Cardiac muscle cell (in vitro differentiated cells and primary cell): Measurements from ENCODE around the gene SARNP. TPM values are rescaled to one million over a fixed set of nuclear protein-coding genes. Genes with fewer than 3 reads are reported as not detected.

Experiments used
- DNase-seq, 2 donors: peaks; one replicate each; pipeline versions ENCODE4 v3.0.0 to v3.0.0-alpha.2; 2010 to 2017; ENCODE audit warnings: low read depth in 1 of 2, low spot score in 1 of 2
- H3K27ac ChIP-seq: fragments of 200-600 bp; sonication (generic); 2 replicates; pipeline ENCODE4 v1.5.1; 2016
- H3K27me3 ChIP-seq: fragments of 200-600 bp; sonication (generic); 2 replicates; pipeline ENCODE4 v1.6.0; 2016; ENCODE audit warnings: control low read depth
- H3K36me3 ChIP-seq: fragments of 200-600 bp; sonication (generic); 2 replicates; pipeline ENCODE4 v1.5.1; 2016; ENCODE audit warnings: control low read depth
- H3K4me1 ChIP-seq: fragments of 200-600 bp; sonication (generic); 2 replicates; pipeline ENCODE4 v1.8.1; 2017; ENCODE audit warnings: low read depth, mild to moderate bottlenecking, mixed run types
- H3K4me3 ChIP-seq: fragments of 200-600 bp; sonication (generic); 2 replicates; pipeline ENCODE4 v1.5.1; 2016; ENCODE audit warnings: mild to moderate bottlenecking
- H3K9me3 ChIP-seq: fragments of 200-600 bp; sonication (generic); 2 replicates; pipeline ENCODE4 v1.5.1; 2017; ENCODE audit warnings: low read depth, mild to moderate bottlenecking, control low read depth
- CTCF ChIP-seq: IDR thresholded peaks from 2 replicates; pipeline ENCODE4 v1.5.1; 2012; ENCODE audit warnings: low read depth, mild to moderate bottlenecking, low read length
- polyA plus RNA-seq: library from polyadenylated mRNA; unstranded; fragments of >200 nt; fragmentation: Nextera tagmentation; extraction: Ambion mirVana; gene quantifications from 2 replicates; pipeline ENCODE4 v1.2.1, GENCODE V29; 2016
- total RNA-seq: library from RNA; depleted of rRNA; stranded (reverse); fragments of >200 nt; gene quantifications from 2 replicates; pipeline ENCODE4 v1.2.3, GENCODE V29; 2016

Gene SARNP
- total and polyA plus RNA-seq, 2 experiments from 2014 or later = 197 to 236 TPM

- Histone ChIP-seq H3K4me3 (no peak overlapping the region), H3K27me3 (no peaks in the 10 kb centered on the region), H3K9me3 (no peaks in the 10 kb centered on the region), H3K4me1 (peaks cover 49% of the 10 kb centered on the region), H3K27ac (peak overlapping the region; percentile 77), H3K36me3 (no peaks in the 10 kb centered on the region)
- DNase-seq = peak in 1 of 2 donors; percentile 76
- TF ChIP-seq CTCF = no peak
Observed at GRCh38 chr12:55711786-55712553, 105.6 kb downstream of the SARNP start.

GRCh38 chr12:55708695-55709233 is 108.8 kb downstream of the SARNP start:
- peak overlapping the region; percentile 85 for H3K27ac ChIP-seq
- no peak for TF ChIP-seq CTCF
- H3K4me1 ChIP-seq = peaks cover 63% of the 10 kb centered on the region
- no peaks in the 10 kb centered on the region for H3K36me3 ChIP-seq
- no peaks in the 10 kb centered on the region for H3K27me3 ChIP-seq
- H3K4me3 ChIP-seq = peak overlapping the region; percentile 82
- peak in 1 of 2 donors; percentile 59 for DNase-seq
- H3K9me3 ChIP-seq = no peaks in the 10 kb centered on the region

- H3K4me3 ChIP-seq = peak within 1 kb of the TSS; percentile 82
- no peak for TF ChIP-seq CTCF
- peak within 1 kb of the TSS; percentile 85 for H3K27ac ChIP-seq
- H3K4me1 ChIP-seq = peaks cover 63% of the 10 kb centered on the region
- H3K9me3 ChIP-seq = no peaks in the 10 kb centered on the region
- no peaks in the 10 kb centered on the region for H3K27me3 ChIP-seq
- peak in 1 of 2 donors; percentile 95 for DNase-seq
- H3K36me3 ChIP-seq = no peaks in the 10 kb centered on the region
Observed at GRCh38 chr12:55707841-55708694, 109.5 kb downstream of the SARNP start, which contains the start of gene ITGA7. Gene ITGA7, minus strand, starts transcription at chr12:55707904. Its CDS starts 222 bp downstream, at chr12:55707682.

Other genes with a start within 250 kb of the SARNP start
- not detected in 2 replicates for gene OR2AP1, start 245.3 kb downstream of the SARNP start, total RNA-seq
- not detected in 2 replicates for gene OR2AP1, start 245.3 kb downstream of the SARNP start, polyA plus RNA-seq
- gene OR10P1, start 180.8 kb downstream of the SARNP start, total RNA-seq = not detected in 2 replicates
- gene OR10P1, start 180.8 kb downstream of the SARNP start, polyA plus RNA-seq = not detected in 2 replicates
- gene ITGA7, start 109.8 kb downstream of the SARNP start, total RNA-seq = 93.9 and 101 TPM in 2 replicates
- 32.9 and 39.5 TPM in 2 replicates for gene ITGA7, start 109.8 kb downstream of the SARNP start, polyA plus RNA-seq
- 133 and 194 TPM in 2 replicates for gene BLOC1S1, start 101.7 kb downstream of the SARNP start, total RNA-seq
- 147 and 159 TPM in 2 replicates for gene BLOC1S1, start 101.7 kb downstream of the SARNP start, polyA plus RNA-seq
- gene RDH5, start 97.3 kb downstream of the SARNP start, total RNA-seq = 10.1 and 11.2 TPM in 2 replicates
- 6.6 and 12.6 TPM in 2 replicates for gene RDH5, start 97.3 kb downstream of the SARNP start, polyA plus RNA-seq
- gene CD63, start 88.7 kb downstream of the SARNP start, total RNA-seq = 268 and 584 TPM in 2 replicates
- 694 and 1,103 TPM in 2 replicates for gene CD63, start 88.7 kb downstream of the SARNP start, polyA plus RNA-seq
- 53.1 and 54.2 TPM in 2 replicates for gene GDF11, start 74.6 kb downstream of the SARNP start, total RNA-seq
- gene GDF11, start 74.6 kb downstream of the SARNP start, polyA plus RNA-seq = 13.5 and 14.1 TPM in 2 replicates
- gene ORMDL2, start 317 bp upstream of the SARNP start, total RNA-seq = 9.0 and 9.4 TPM in 2 replicates
- 54.3 and 58.9 TPM in 2 replicates for gene ORMDL2, start 317 bp upstream of the SARNP start, polyA plus RNA-seq
- gene DNAJC14, start 11.9 kb upstream of the SARNP start, total RNA-seq = 35.1 and 35.2 TPM in 2 replicates
- gene DNAJC14, start 11.9 kb upstream of the SARNP start, polyA plus RNA-seq = 26.2 and 29.5 TPM in 2 replicates
- gene MMP19, start 25.2 kb upstream of the SARNP start, total RNA-seq = 0.39 TPM in 1 of 2 replicates, not detected in the other
- gene MMP19, start 25.2 kb upstream of the SARNP start, polyA plus RNA-seq = 0.24 and 1.4 TPM in 2 replicates
- gene PYM1, start 110.2 kb upstream of the SARNP start, total RNA-seq = 55.3 and 56.3 TPM in 2 replicates
- 63.2 and 82.9 TPM in 2 replicates for gene PYM1, start 110.2 kb upstream of the SARNP start, polyA plus RNA-seq
- 18.3 and 28.6 TPM in 2 replicates for gene DGKA, start 113.4 kb upstream of the SARNP start, total RNA-seq
- 34.4 and 46.6 TPM in 2 replicates for gene DGKA, start 113.4 kb upstream of the SARNP start, polyA plus RNA-seq
- 9.0 and 11.3 TPM in 2 replicates for gene PMEL, start 148.3 kb upstream of the SARNP start, total RNA-seq
- 15.5 and 15.7 TPM in 2 replicates for gene PMEL, start 148.3 kb upstream of the SARNP start, polyA plus RNA-seq
- 31.3 and 31.4 TPM in 2 replicates for gene CDK2, start 149.1 kb upstream of the SARNP start, total RNA-seq
- 33.9 and 40.8 TPM in 2 replicates for gene CDK2, start 149.1 kb upstream of the SARNP start, polyA plus RNA-seq
- gene RAB5B, start 156.4 kb upstream of the SARNP start, total RNA-seq = 87.9 and 104 TPM in 2 replicates
- 154 and 157 TPM in 2 replicates for gene RAB5B, start 156.4 kb upstream of the SARNP start, polyA plus RNA-seq
- gene SUOX, start 179.6 kb upstream of the SARNP start, total RNA-seq = 38.2 and 52.4 TPM in 2 replicates
- gene SUOX, start 179.6 kb upstream of the SARNP start, polyA plus RNA-seq = 45.3 and 59.6 TPM in 2 replicates
- gene IKZF4, start 203.3 kb upstream of the SARNP start, total RNA-seq = 9.7 and 11.5 TPM in 2 replicates
- gene IKZF4, start 203.3 kb upstream of the SARNP start, polyA plus RNA-seq = 12.5 and 18.1 TPM in 2 replicates
- 535 and 1,293 TPM in 2 replicates for gene RPS26, start 224.2 kb upstream of the SARNP start, total RNA-seq
- 204 and 252 TPM in 2 replicates for gene RPS26, start 224.2 kb upstream of the SARNP start, polyA plus RNA-seq